GM18517 (cell line): ENCODE results near the gene NIPAL3.
"Not testable (repeated sequence)": the region's sequence is repeated elsewhere in the genome, so short reads cannot be mapped to it uniquely, and the experiment has no call there.

Experiments
- ATAC-seq: cut with Tn5 transposase; IDR thresholded peaks from one replicate; pipeline ENCODE4 v1.9.1; 2021; ENCODE audit warnings: mild to moderate bottlenecking, moderate library complexity; ENCODE audit not compliant: unreplicated experiment

NIPAL3 gene

DNA sequence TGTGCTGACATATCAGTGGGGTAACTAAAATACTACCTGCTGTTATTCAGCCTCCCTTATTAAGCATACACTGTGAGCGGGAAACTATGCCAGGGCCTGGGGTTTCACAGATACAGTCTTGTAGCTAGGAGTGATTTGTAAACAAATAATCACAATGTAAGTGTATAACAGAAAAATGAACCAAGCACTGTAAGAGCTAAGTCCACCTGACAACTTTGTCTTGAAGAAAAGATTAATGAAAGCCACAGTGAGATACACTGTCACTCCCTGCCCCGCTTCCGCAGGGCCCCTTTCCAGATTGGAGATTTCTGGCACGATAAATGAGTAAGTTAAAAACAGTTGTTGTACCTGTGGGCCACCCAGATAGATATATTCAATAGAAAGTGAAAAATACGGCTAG is 91.8 kb downstream of the NIPAL3 start:
- no peak for ATAC-seq

DNA sequence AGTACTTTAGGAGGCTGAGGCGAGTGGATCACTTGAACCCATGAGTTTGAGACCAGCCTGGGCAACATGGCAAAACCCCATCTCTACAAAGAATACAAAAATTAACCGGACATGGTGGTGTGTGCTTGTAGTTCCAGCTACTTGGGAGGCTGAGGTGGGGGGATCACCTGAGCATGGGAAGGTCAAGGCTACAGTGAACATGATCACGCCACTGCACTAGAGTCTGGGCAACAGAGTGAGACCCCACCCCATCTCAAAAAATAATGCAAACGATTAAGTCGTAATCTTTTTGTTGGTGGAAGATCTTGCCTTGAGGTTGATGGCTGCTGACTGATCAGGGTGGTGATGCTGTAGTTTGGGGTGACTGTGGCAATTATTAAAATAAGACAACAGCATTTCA is 93.3 kb downstream of the NIPAL3 start:
- ATAC-seq = no peak

GRCh38 chr1:24513706-24514105 is 98.1 kb downstream of the NIPAL3 start:
- no peak for ATAC-seq

DNA sequence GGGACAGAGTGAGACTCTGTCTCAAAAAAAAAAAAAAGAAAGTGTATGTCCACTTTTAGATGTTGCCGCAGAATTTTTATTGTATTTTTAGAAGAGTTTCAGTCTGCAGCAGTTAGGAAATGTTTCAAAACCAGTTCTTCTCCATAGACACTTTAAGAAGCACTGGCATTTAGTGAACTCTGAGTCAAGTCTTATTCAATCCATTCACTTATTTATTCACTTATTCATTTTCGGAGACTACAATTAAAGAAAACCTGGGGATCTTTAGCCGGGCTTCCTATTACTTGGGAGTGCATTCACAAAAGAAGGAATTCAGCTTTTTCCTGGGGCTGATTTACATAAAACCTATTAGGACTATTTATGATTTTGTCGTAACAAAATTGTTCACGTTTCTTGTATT is 99.3 kb downstream of the NIPAL3 start:
- no peak for ATAC-seq

GRCh38 chr1:24515671-24516209 is 100.1 kb downstream of the NIPAL3 start:
- ATAC-seq = not testable (repeated sequence)

DNA sequence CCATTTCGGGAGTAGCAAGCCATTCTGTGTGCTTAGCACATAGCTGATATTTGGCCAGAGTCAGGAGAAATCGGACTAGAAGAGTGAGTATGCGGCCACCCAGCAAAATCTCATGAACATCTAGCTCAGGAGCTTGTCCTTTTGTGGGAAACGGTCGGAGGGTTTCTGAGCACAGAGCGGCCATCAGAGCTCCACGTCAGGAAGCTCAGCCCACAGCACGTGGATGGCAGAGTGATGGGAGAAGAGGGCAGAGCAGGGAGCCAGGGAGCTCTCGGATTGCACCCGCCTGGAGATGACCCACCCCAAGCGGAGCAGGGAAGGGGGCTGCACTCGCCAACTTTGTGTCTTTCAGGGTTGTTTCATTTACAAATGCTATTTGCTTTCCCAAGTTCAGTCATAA is 100.9 kb downstream of the NIPAL3 start:
- ATAC-seq = no peak

DNA sequence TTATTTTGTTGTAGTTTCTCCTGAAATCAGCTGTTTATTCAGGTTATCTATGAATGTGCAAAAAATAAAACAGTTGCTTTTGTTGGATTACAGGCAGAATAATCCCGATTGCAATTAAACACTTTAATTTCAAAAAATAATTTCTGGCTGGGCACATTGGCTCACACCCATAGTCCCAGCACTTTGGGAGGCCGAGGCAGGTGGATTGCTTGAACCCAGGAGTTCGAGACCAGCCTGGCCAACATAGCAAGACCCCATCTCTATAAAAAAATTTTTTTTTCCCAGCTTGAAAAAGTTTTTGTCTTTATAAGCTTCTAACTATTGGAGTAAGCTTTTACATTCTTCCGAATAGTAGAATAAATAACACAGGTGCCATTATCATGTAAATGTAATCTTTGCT is 102.3 kb downstream of the NIPAL3 start:
- ATAC-seq = no peak

DNA sequence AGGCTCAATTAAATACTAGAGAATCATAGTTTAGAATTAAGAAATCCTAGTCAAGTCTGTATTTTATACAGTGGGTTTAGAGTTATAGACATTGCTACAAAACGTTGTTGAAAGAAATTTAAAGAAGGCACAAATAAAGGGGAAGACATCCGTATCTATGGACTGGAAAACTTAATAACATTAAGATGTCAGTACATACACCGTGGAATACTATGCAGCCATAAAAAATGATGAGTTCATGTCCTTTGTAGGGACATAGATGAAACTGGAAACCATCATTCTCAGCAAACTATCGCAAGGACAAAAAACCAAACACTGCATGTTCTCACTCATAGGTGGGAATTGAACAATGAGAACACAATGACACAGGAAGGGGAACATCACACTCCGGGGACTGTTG is 104.7 kb downstream of the NIPAL3 start:
- not testable (repeated sequence) for ATAC-seq
